ENCODE measurements around the gene TMEM161B. TPM values are rescaled to one million over a fixed set of nuclear protein-coding genes. Genes with fewer than 3 reads are reported as not detected.

Gene TMEM161B
- total RNA-seq, 2 experiments from 2014 or later, result 20.3 to 32.7 TPM

DNA sequence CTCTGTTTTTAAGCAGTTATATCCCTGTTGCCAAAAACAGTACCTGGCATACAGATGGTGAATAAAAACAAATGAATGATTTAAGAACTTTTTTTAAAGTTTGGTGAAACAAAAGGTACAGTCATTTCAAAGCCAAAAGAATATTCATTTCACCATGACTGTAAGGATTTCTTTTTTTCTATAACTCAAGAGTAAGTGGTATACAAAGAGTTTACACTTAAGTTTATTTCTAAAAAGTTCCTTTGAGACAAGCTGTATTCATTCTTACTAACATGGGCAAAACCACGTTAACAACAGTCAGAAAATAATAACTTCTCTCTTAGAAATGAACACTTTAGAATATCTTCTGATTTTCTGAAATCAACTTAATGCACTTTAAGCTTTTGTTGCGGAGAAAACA is 5.3 kb downstream of the TMEM161B start:
- Histone ChIP-seq H3K9me2 (ENCODE audit: insufficient read depth, low read length) (no peaks in the 10 kb centered on the region), H3K9me3 (ENCODE audit: low read length) (peaks cover 12% of the 10 kb centered on the region; the same call in 1 of the 2 replicates), H3K36me3 (ENCODE audit: insufficient read depth, low read length) (peaks cover 79% of the 10 kb centered on the region), H3K79me2 (ENCODE audit: insufficient read depth, low read depth, low read length) (peaks cover 100% of the 10 kb centered on the region), H3K4me1 (ENCODE audit: insufficient read depth, low read length, poor library complexity, severe bottlenecking) (peaks cover 18% of the 10 kb centered on the region), H3K4me2 (ENCODE audit: low read length) (no peak overlapping the region), H2AFZ (ENCODE audit: low read length) (no peak overlapping the region), H4K20me1 (ENCODE audit: insufficient read depth, low read length) (0 out of 2 replicates have a peak, but pooled peaks cover 3% of the 10 kb centered on the region), H3K4me3 (ENCODE audit: low read depth, low read length, poor library complexity, severe bottlenecking) (no peak overlapping the region), H3K27ac (ENCODE audit: low read depth, low read length, poor library complexity, severe bottlenecking) (no peak overlapping the region)
- no peak for DNase-seq (ENCODE audit: low spot score)
- intact Hi-C loops (cut with micrococcal nuclease; ENCODE audit: unreplicated experiment), result no loop called here
- ChIA-PET POLR2A (interaction anchor here (1.0 to 1.5 kb wide), 4 partner anchors 12 to 412 kb away, joined by 3 to 6 read pairs (median 4); no protein-coding TSS in a partner anchor), CTCF (ENCODE audit: unreplicated experiment) (no interaction called here)
- no peak for TF ChIP-seq EZH2phosphoT487 (IDR thresholded peaks at IDR 0.05; ENCODE audit: borderline replicate concordance, low read depth, low read length)
- TF ChIP-seq, protein P1, sequence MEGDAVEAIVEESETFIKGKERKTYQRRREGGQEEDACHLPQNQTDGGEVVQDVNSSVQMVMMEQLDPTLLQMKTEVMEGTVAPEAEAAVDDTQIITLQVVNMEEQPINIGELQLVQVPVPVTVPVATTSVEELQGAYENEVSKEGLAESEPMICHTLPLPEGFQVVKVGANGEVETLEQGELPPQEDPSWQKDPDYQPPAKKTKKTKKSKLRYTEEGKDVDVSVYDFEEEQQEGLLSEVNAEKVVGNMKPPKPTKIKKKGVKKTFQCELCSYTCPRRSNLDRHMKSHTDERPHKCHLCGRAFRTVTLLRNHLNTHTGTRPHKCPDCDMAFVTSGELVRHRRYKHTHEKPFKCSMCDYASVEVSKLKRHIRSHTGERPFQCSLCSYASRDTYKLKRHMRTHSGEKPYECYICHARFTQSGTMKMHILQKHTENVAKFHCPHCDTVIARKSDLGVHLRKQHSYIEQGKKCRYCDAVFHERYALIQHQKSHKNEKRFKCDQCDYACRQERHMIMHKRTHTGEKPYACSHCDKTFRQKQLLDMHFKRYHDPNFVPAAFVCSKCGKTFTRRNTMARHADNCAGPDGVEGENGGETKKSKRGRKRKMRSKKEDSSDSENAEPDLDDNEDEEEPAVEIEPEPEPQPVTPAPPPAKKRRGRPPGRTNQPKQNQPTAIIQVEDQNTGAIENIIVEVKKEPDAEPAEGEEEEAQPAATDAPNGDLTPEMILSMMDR (conservative IDR thresholded peaks at IDR 0.05; ENCODE audit: low read length), result no peak
- BruUV-seq (replicated peaks), result no TSS peak

DNA sequence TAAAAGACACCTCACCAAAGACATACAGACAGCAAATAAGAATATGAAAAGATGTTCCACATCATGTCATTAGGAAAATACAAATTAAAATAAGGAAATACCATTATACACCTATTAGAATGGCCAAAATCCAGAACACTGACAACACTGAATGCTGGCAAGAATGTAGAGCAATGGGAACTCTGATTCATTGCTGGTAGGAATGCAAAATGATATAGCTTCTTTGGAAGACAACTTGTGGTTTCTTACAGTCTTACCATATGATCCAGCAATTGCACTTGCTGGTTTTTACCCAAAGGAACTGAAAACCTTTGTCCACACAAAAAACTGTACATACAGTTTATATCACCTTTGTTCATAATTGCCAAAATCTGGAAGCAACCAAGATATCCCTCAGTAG is 6.5 kb downstream of the TMEM161B start:
- intact Hi-C loops (cut with micrococcal nuclease; ENCODE audit: unreplicated experiment), result no loop called here
- H2AFZ ChIP-seq (ENCODE audit: low read length), result no peak overlapping the region
- no peak for DNase-seq (ENCODE audit: low spot score)
- ChIA-PET POLR2A (interaction anchor here (1.4 kb wide), 1 partner anchor 21 kb away, joined by 3 read pairs; no protein-coding TSS in a partner anchor), CTCF (ENCODE audit: unreplicated experiment) (no interaction called here)
- no peak overlapping the region for H3K4me3 ChIP-seq (ENCODE audit: low read depth, low read length, poor library complexity, severe bottlenecking)
- peaks cover 12% of the 10 kb centered on the region; the same call in 1 of the 2 replicates for H4K20me1 ChIP-seq (ENCODE audit: insufficient read depth, low read length)
- H3K4me2 ChIP-seq (ENCODE audit: low read length), result no peak overlapping the region
- no TSS peak for BruUV-seq (replicated peaks)
- H3K27ac ChIP-seq (ENCODE audit: low read depth, low read length, poor library complexity, severe bottlenecking), result no peak overlapping the region
- no peaks in the 10 kb centered on the region for H3K9me2 ChIP-seq (ENCODE audit: insufficient read depth, low read length)
- H3K4me1 ChIP-seq (ENCODE audit: insufficient read depth, low read length, poor library complexity, severe bottlenecking), result peaks cover 10% of the 10 kb centered on the region
- H3K36me3 ChIP-seq (ENCODE audit: insufficient read depth, low read length), result peaks cover 88% of the 10 kb centered on the region
- peaks cover 100% of the 10 kb centered on the region for H3K79me2 ChIP-seq (ENCODE audit: insufficient read depth, low read depth, low read length)
- TF ChIP-seq, protein P1 (conservative IDR thresholded peaks at IDR 0.05; ENCODE audit: low read length), result no peak
- TF ChIP-seq EZH2phosphoT487 (IDR thresholded peaks at IDR 0.05; ENCODE audit: borderline replicate concordance, low read depth, low read length), result no peak
- peaks cover 12% of the 10 kb centered on the region; the same call in 1 of the 2 replicates for H3K9me3 ChIP-seq (ENCODE audit: low read length)

DNA sequence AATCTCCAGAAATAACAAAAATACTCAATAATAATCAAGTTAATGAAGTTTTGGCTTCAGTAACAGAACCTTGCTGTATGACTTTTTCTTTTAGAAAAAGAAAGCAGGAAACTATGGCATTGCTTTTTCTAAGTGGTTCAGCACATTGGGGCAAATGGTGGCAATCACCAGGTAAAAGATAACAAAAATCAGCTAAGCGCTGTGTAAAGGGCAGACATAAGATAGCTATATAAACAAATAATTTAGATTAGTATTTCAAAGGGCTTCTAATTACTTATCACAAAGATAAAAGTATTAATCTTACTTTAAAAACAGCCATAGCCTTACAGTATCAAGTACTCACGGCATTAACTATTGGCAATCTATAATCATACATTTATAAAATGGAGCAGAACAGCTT is 10.0 kb downstream of the TMEM161B start:
- Histone ChIP-seq H3K4me3 (ENCODE audit: low read depth, low read length, poor library complexity, severe bottlenecking) (no peak overlapping the region), H3K9me3 (ENCODE audit: low read length) (no peaks in the 10 kb centered on the region), H3K36me3 (ENCODE audit: insufficient read depth, low read length) (peaks cover 78% of the 10 kb centered on the region), H3K4me1 (ENCODE audit: insufficient read depth, low read length, poor library complexity, severe bottlenecking) (no peaks in the 10 kb centered on the region), H4K20me1 (ENCODE audit: insufficient read depth, low read length) (peaks cover 23% of the 10 kb centered on the region; the same call in 1 of the 2 replicates), H3K9me2 (ENCODE audit: insufficient read depth, low read length) (no peaks in the 10 kb centered on the region), H3K27ac (ENCODE audit: low read depth, low read length, poor library complexity, severe bottlenecking) (no peak overlapping the region), H3K79me2 (ENCODE audit: insufficient read depth, low read depth, low read length) (peaks cover 100% of the 10 kb centered on the region), H2AFZ (ENCODE audit: low read length) (no peak overlapping the region), H3K4me2 (ENCODE audit: low read length) (no peak overlapping the region)
- no TSS peak for BruUV-seq (replicated peaks)
- ChIA-PET POLR2A (no interaction called here), CTCF (ENCODE audit: unreplicated experiment) (no interaction called here)
- no peak for DNase-seq (ENCODE audit: low spot score)
- intact Hi-C loops (cut with micrococcal nuclease; ENCODE audit: unreplicated experiment), result no loop called here
- TF ChIP-seq, protein P1 (conservative IDR thresholded peaks at IDR 0.05; ENCODE audit: low read length), result no peak
- no peak for TF ChIP-seq EZH2phosphoT487 (IDR thresholded peaks at IDR 0.05; ENCODE audit: borderline replicate concordance, low read depth, low read length)

Measured in OCI-LY7 (cell line).